H9 (cell line): Measurements from ENCODE around the gene GBA2. TPM values are rescaled to one million over a fixed set of nuclear protein-coding genes. Genes with fewer than 3 reads are reported as not detected.

Source experiments
- DNase-seq: peaks from one replicate; pipeline ENCODE4 v3.0.0-alpha.2; 2017
- H2AFZ ChIP-seq: one replicate; pipeline ENCODE4 v1.6.1; 2013; ENCODE audit warnings: mild to moderate bottlenecking, low read length, control low read depth, moderate library complexity
- H2AK5ac ChIP-seq: 2 replicates; pipeline ENCODE4 v1.6.1; 2013; ENCODE audit warnings: low read length, control low read depth, mixed read lengths; ENCODE audit not compliant: insufficient read length
- H2BK120ac ChIP-seq: one replicate; pipeline ENCODE4 v1.6.1; 2013; ENCODE audit warnings: low read depth, mild to moderate bottlenecking, low read length, control low read depth, inconsistent platforms; ENCODE audit not compliant: poor library complexity, severe bottlenecking
- H2BK12ac ChIP-seq: 2 replicates; pipeline ENCODE4 v1.6.1; 2013; ENCODE audit warnings: low read length, control low read depth, mixed read lengths, low read depth; ENCODE audit not compliant: insufficient read length
- H2BK15ac ChIP-seq: 2 replicates; pipeline ENCODE4 v1.6.1; 2013; ENCODE audit warnings: low read depth, low read length, control low read depth
- H2BK20ac ChIP-seq: one replicate; pipeline ENCODE4 v1.6.1; 2013; ENCODE audit warnings: low read depth, mild to moderate bottlenecking, low read length, control low read depth, inconsistent platforms; ENCODE audit not compliant: poor library complexity, severe bottlenecking
- H2BK5ac ChIP-seq: 2 replicates; pipeline ENCODE4 v1.6.1; 2013; ENCODE audit warnings: low read length, control low read depth, mixed read lengths; ENCODE audit not compliant: insufficient read length
- H3K14ac ChIP-seq: 2 replicates; pipeline ENCODE4 v1.6.1; 2013; ENCODE audit warnings: low read length, control low read depth; ENCODE audit not compliant: insufficient read depth
- H3K18ac ChIP-seq: 2 replicates; pipeline ENCODE4 v1.6.1; 2013; ENCODE audit warnings: low read depth, mild to moderate bottlenecking, mixed read lengths, low read length, control low read depth; ENCODE audit not compliant: insufficient read length
- H3K23ac ChIP-seq: 2 replicates; pipeline ENCODE4 v1.6.1; 2013; ENCODE audit warnings: low read length, control low read depth, mixed read lengths, low read depth; ENCODE audit not compliant: insufficient read length
- H3K23me2 ChIP-seq: 2 replicates; pipeline ENCODE4 v1.6.1; 2013; ENCODE audit warnings: low read depth, mild to moderate bottlenecking, mixed read lengths, low read length, control low read depth; ENCODE audit not compliant: insufficient read length, poor library complexity, severe bottlenecking
- H3K27ac ChIP-seq: 2 replicates; pipeline ENCODE4 v1.5.1; 2013; ENCODE audit warnings: low read length, control low read depth, mixed read lengths, low read depth; ENCODE audit not compliant: insufficient read length
- H3K27me3 ChIP-seq: 2 replicates; pipeline ENCODE4 v1.6.1; 2013; ENCODE audit warnings: low read length, control low read depth, inconsistent platforms; ENCODE audit not compliant: insufficient read depth
- H3K4ac ChIP-seq: 2 replicates; pipeline ENCODE4 v1.6.1; 2013; ENCODE audit warnings: low read depth, mild to moderate bottlenecking, control low read depth, inconsistent platforms, low read length, moderate library complexity
- H3K4me1 ChIP-seq: 2 replicates; pipeline ENCODE4 v1.6.1; 2013; ENCODE audit warnings: low read length, control low read depth, inconsistent platforms; ENCODE audit not compliant: insufficient read depth
- H3K4me2 ChIP-seq: 2 replicates; pipeline ENCODE4 v1.6.1; 2013; ENCODE audit warnings: low read length, control low read depth, mixed read lengths; ENCODE audit not compliant: insufficient read length, insufficient read depth
- H3K56ac ChIP-seq: 2 replicates; pipeline ENCODE4 v1.6.1; 2013; ENCODE audit warnings: low read depth, mild to moderate bottlenecking, mixed read lengths, low read length, control low read depth; ENCODE audit not compliant: insufficient read length
- H3K79me1 ChIP-seq: 2 replicates; pipeline ENCODE4 v1.6.1; 2013; ENCODE audit warnings: low read depth, mild to moderate bottlenecking, moderate library complexity, low read length, control low read depth, inconsistent platforms; ENCODE audit not compliant: insufficient read depth, poor library complexity, severe bottlenecking
- H3K79me2 ChIP-seq: 2 replicates; pipeline ENCODE4 v1.6.1; 2013; ENCODE audit warnings: low read length, control low read depth, inconsistent platforms; ENCODE audit not compliant: insufficient read depth
- H3K9ac ChIP-seq: 2 replicates; pipeline ENCODE4 v1.6.1; 2013; ENCODE audit warnings: low read length, control low read depth, mixed read lengths; ENCODE audit not compliant: insufficient read length; ENCODE audit errors: extremely low read depth
- H3K9me3 ChIP-seq: one replicate; pipeline ENCODE4 v1.6.1; 2013; ENCODE audit warnings: low read depth, low read length, inconsistent platforms; ENCODE audit not compliant: control insufficient read depth
- H3T11ph ChIP-seq: one replicate; pipeline ENCODE4 v1.6.1; 2013; ENCODE audit warnings: mild to moderate bottlenecking, low read length, control low read depth, inconsistent platforms
- H4K20me1 ChIP-seq: one replicate; pipeline ENCODE4 v1.6.1; 2013; ENCODE audit not compliant: control insufficient read depth, insufficient read length, insufficient read depth
- H4K5ac ChIP-seq: 2 replicates; pipeline ENCODE4 v1.6.1; 2013; ENCODE audit warnings: low read depth, mild to moderate bottlenecking, mixed read lengths, low read length, control low read depth; ENCODE audit not compliant: insufficient read length
- H4K8ac ChIP-seq: replicated peaks from 2 replicates; pipeline ENCODE4 v1.6.1; 2013; ENCODE audit warnings: low read length, control low read depth, mixed read lengths, low read depth; ENCODE audit not compliant: insufficient read length
- H4K91ac ChIP-seq: 2 replicates; pipeline ENCODE4 v1.6.1; 2013; ENCODE audit warnings: low read depth, mild to moderate bottlenecking, moderate library complexity, mixed read lengths, low read length, control low read depth; ENCODE audit not compliant: insufficient read length
- H3K27ac Mint-ChIP-seq, 3 experiments: 2 replicates in 2 of 3; 3 replicates in 1 of 3; pipeline ENCODE4 v1.8.0; 2020 to 2021; ENCODE audit warnings: mixed read lengths in 3 of 3, mild to moderate bottlenecking in 1 of 3, moderate library complexity in 1 of 3
- H3K27me3 Mint-ChIP-seq: 2 replicates; pipeline ENCODE4 v1.8.0; 2021; ENCODE audit warnings: low read depth, mild to moderate bottlenecking, moderate library complexity, mixed read lengths
- H3K36me3 Mint-ChIP-seq, 3 experiments: 2 replicates in 2 of 3; 3 replicates in 1 of 3; pipeline ENCODE4 v1.8.0; 2020 to 2021; ENCODE audit warnings: low read depth in 3 of 3, mixed read lengths in 3 of 3; ENCODE audit not compliant: insufficient read depth in 1 of 3
- H3K4me1 Mint-ChIP-seq, 2 experiments: 2 replicates each; pipeline ENCODE4 v1.8.0; 2020; ENCODE audit warnings: mixed read lengths in 2 of 2
- H3K4me3 Mint-ChIP-seq, 2 experiments: 2 replicates in 1 of 2; 3 replicates in 1 of 2; pipeline ENCODE4 v1.8.0; 2020 to 2021; ENCODE audit warnings: mild to moderate bottlenecking in 2 of 2, mixed read lengths in 2 of 2, moderate library complexity in 1 of 2
- H3K9me3 Mint-ChIP-seq, 2 experiments: 2 replicates in 1 of 2; 3 replicates in 1 of 2; pipeline ENCODE4 v1.8.0; 2020; ENCODE audit warnings: mild to moderate bottlenecking in 2 of 2, mixed read lengths in 2 of 2, moderate library complexity in 1 of 2
- CTCF ChIP-seq: fragments of 200-600 bp; sonication (generic); conservative IDR thresholded peaks from 3 replicates; pipeline ENCODE4 v1.8.0; 2021; ENCODE audit warnings: antibody characterized with exemption, mild to moderate bottlenecking
- WGBS: extraction: QIAGEN DNeasy Blood & Tissue Kit; methylation state at CpG from one replicate; pipeline ENCODE4 v1.1.7; 2013; ENCODE audit warnings: missing lambda C conversion rate, low lambda C conversion rate, mixed read lengths; ENCODE audit not compliant: insufficient read length; ENCODE audit errors: extremely low coverage; 5-methylcytosine and 5-hydroxymethylcytosine counted together
- total RNA-seq: library from RNA; stranded (reverse); gene quantifications from 2 replicates; pipeline ENCODE4 v1.2.1, GENCODE V29; 2021

Gene GBA2
- total RNA-seq, 1 experiment from 2014 or later: 103 TPM

- DNase-seq: no peak
- H3K27ac Mint-ChIP-seq: no peak overlapping the region
- Histone ChIP-seq H4K20me1 (no peaks in the 10 kb centered on the region), H3K27ac (no peak overlapping the region), H3K14ac (no peak overlapping the region), H3K4me1 (peaks cover 10% of the 10 kb centered on the region; the same call in 1 of the 2 replicates), H3K9ac (no peak overlapping the region), H3K9me3 (no peaks in the 10 kb centered on the region), H2BK15ac (no peak overlapping the region), H2BK5ac (no peak overlapping the region), H3K56ac (no peak overlapping the region), H3K27me3 (no peaks in the 10 kb centered on the region), H2BK12ac (no peak overlapping the region), H3K18ac (no peak overlapping the region), H3K23ac (no peak overlapping the region), H3K79me1 (no peaks in the 10 kb centered on the region), H4K8ac (no peak overlapping the region), H2BK20ac (no peak overlapping the region), H2BK120ac (no peak overlapping the region), H3K79me2 (peaks cover 6% of the 10 kb centered on the region; the same call in 1 of the 2 replicates), H2AFZ (no peak overlapping the region), H3K4me2 (no peak overlapping the region), H3K4ac (no peak overlapping the region), H4K5ac (no peak overlapping the region), H3T11ph (no peak overlapping the region), H2AK5ac (no peak overlapping the region), H3K23me2 (peaks cover 7% of the 10 kb centered on the region), H4K91ac (no peak overlapping the region)
- H3K4me3 Mint-ChIP-seq: no peak overlapping the region
- no peaks in the 10 kb centered on the region for H3K9me3 Mint-ChIP-seq
- H3K27me3 Mint-ChIP-seq: no peaks in the 10 kb centered on the region; the same call in 1 of the 2 replicates
- no CpG with 5 or more reads among the region's 3 CpGs for WGBS
- TF ChIP-seq CTCF: no peak
- H3K36me3 Mint-ChIP-seq: peaks cover 24 to 47% (median 45%) of the 10 kb centered on the region in 3 experiments; a peak in 6 of 7 replicates
- peaks cover 15 to 16% of the 10 kb centered on the region in 2 experiments for H3K4me1 Mint-ChIP-seq
Measured at GRCh38 chr9:35734096-35734495, 14.9 kb downstream of the GBA2 start.
